HCT116 (cell line): ENCODE measurements around the gene CCDC87. TPM values are rescaled to one million over a fixed set of nuclear protein-coding genes. Genes with fewer than 3 reads are reported as not detected.

Source experiments
- ATAC-seq: fragments of 200-7000 bp; cut with Tn5 transposase; 2 replicates; pipeline ENCODE4 v1.9.1; 2020; ENCODE audit warnings: mild to moderate bottlenecking, moderate library complexity
- BruUV-seq: library from RNA; stranded (reverse); fragments of 400-500 nt; replicated peaks from 2 replicates; lab custom pipeline; 2021; lab: Mats Ljungman, UMichigan
- CTCF ChIA-PET: fragments of 300-600 bp; sonication (Branson Sonifier 250); formaldehyde crosslinking; loops from one replicate; lab custom pipeline; 2021; ENCODE audit warnings: antibody characterized with exemption; lab: Charles Lee
- POLR2A ChIA-PET: fragments of 300-600, 350-600 bp; sonication (Branson Sonifier 250); formaldehyde crosslinking; loops from one replicate; lab custom pipeline; 2021; ENCODE audit warnings: antibody characterized with exemption; lab: Charles Lee
- RAD21 ChIA-PET, 2 experiments: fragments of 300-600 bp; sonication (Branson Sonifier 250); formaldehyde crosslinking; loops; one replicate each; lab custom pipeline; 2023; ENCODE audit warnings: low total read pairs in 2 of 2; ENCODE audit not compliant: uncharacterized antibody in 2 of 2, unreplicated experiment in 2 of 2, low non-redundant PET in 1 of 2; lab: Charles Lee
- DNase-seq: peaks from one replicate; pipeline ENCODE4 v3.0.0-alpha.2; 2010; ENCODE audit warnings: low read depth, low spot score
- H2AFZ ChIP-seq: fragments of 200-600 bp; shearing (Covaris generic), sonication (generic); 2 replicates; pipeline ENCODE4 v1.6.1; 2017; ENCODE audit warnings: low read depth, mixed run types, mixed read lengths, antibody characterized with exemption, low read length; ENCODE audit not compliant: poor library complexity, severe bottlenecking
- H3K27ac ChIP-seq: 2 replicates; pipeline ENCODE4 v1.5.1; 2012; ENCODE audit warnings: low read depth, low read length
- H3K27me3 ChIP-seq: fragments of 200-600 bp; sonication (generic); 2 replicates; pipeline ENCODE4 v1.6.1; 2016; ENCODE audit warnings: mixed run types, low read length, mixed read lengths; ENCODE audit not compliant: insufficient read depth
- H3K36me3 ChIP-seq, 2 experiments: fragments of 200-500 bp in 1 of 2; fragments of 200-600 bp in 1 of 2; sonication (Bioruptor generic) in 1 of 2; sonication (generic) in 1 of 2; 2 replicates each; pipeline versions ENCODE4 v1.5.1 to v1.6.1; 2014 to 2016; ENCODE audit warnings: low read length in 2 of 2, inconsistent platforms in 1 of 2, mixed read lengths in 1 of 2, mixed run types in 1 of 2; ENCODE audit not compliant: insufficient read depth in 2 of 2, control insufficient read depth in 1 of 2
- H3K4me1 ChIP-seq, 2 experiments: fragments of 200-600 bp in 1 of 2; sonication (generic) in 1 of 2; 2 replicates each; pipeline versions ENCODE4 v1.5.1 to v1.6.1; 2012 to 2017; ENCODE audit warnings: low read length in 2 of 2, inconsistent platforms in 1 of 2, mild to moderate bottlenecking in 1 of 2, mixed read lengths in 1 of 2, mixed run types in 1 of 2, moderate library complexity in 1 of 2; ENCODE audit not compliant: insufficient read depth in 2 of 2, control insufficient read depth in 1 of 2
- H3K4me2 ChIP-seq: fragments of 200-600 bp; sonication (generic); 2 replicates; pipeline ENCODE4 v1.6.1; 2017; ENCODE audit warnings: mixed run types, low read length, mixed read lengths
- H3K4me3 ChIP-seq, 2 experiments: fragments of 200-600 bp in 1 of 2; sonication (generic) in 1 of 2; replicated peaks in 1 of 2; 2 replicates each; pipeline ENCODE4 v1.5.1; 2011 to 2016; ENCODE audit warnings: low read length in 2 of 2, control low read depth in 1 of 2, low read depth in 1 of 2, mild to moderate bottlenecking in 1 of 2, mixed read lengths in 1 of 2, mixed run types in 1 of 2
- H3K79me2 ChIP-seq: fragments of 200-600 bp; sonication (generic); 2 replicates; pipeline ENCODE4 v1.6.1; 2017; ENCODE audit warnings: mild to moderate bottlenecking, mixed run types, low read length, moderate library complexity, mixed read lengths; ENCODE audit not compliant: insufficient read depth
- H3K9ac ChIP-seq: fragments of 200-600 bp; sonication (generic); 2 replicates; pipeline ENCODE4 v1.6.1; 2016; ENCODE audit warnings: low read length, mixed read lengths
- H3K9me2 ChIP-seq: fragments of 200-600 bp; sonication (generic), shearing (Covaris generic); 2 replicates; pipeline ENCODE4 v1.6.1; 2017; ENCODE audit warnings: mixed run types, mild to moderate bottlenecking, moderate library complexity; ENCODE audit not compliant: insufficient read depth
- H3K9me3 ChIP-seq, 2 experiments: fragments of 200-500 bp in 1 of 2; fragments of 200-600 bp in 1 of 2; sonication (Bioruptor generic) in 1 of 2; sonication (generic) in 1 of 2; 2 replicates each; pipeline ENCODE4 v1.6.1; 2014 to 2017; ENCODE audit warnings: low read length in 2 of 2, mixed read lengths in 2 of 2, inconsistent platforms in 1 of 2, low read depth in 1 of 2, mild to moderate bottlenecking in 1 of 2, mixed run types in 1 of 2, moderate library complexity in 1 of 2; ENCODE audit not compliant: control insufficient read depth in 1 of 2, insufficient read depth in 1 of 2
- H4K20me1 ChIP-seq: fragments of 200-600 bp; sonication (generic), shearing (Covaris generic); 2 replicates; pipeline ENCODE4 v1.6.1; 2017; ENCODE audit warnings: mixed run types, mild to moderate bottlenecking, moderate library complexity; ENCODE audit not compliant: insufficient read depth
- CBX3 ChIP-seq: IDR thresholded peaks from 2 replicates; pipeline ENCODE4 v1.6.1; 2012; ENCODE audit warnings: low read depth
- CEBPB ChIP-seq: IDR thresholded peaks from 2 replicates; pipeline ENCODE4 v1.6.1; 2012; ENCODE audit warnings: low read depth
- EGR1 ChIP-seq: IDR thresholded peaks from 2 replicates; pipeline ENCODE4 v1.6.1; 2012; ENCODE audit warnings: low read depth
- EZH2phosphoT487 ChIP-seq: fragments of 200-600 bp; IDR thresholded peaks from 2 replicates; pipeline ENCODE4 v1.6.1; 2018; ENCODE audit warnings: antibody characterized with exemption, borderline replicate concordance
- JUND ChIP-seq: IDR thresholded peaks from 2 replicates; pipeline ENCODE4 v1.6.1; 2012
- POLR2A ChIP-seq: IDR thresholded peaks from 2 replicates; pipeline ENCODE4 v1.7.0; 2011; ENCODE audit warnings: borderline replicate concordance; ENCODE audit not compliant: insufficient read depth, insufficient read length; ENCODE audit errors: extremely low read depth
- POLR2AphosphoS5 ChIP-seq: IDR thresholded peaks from 2 replicates; pipeline ENCODE4 v1.6.1; 2011; ENCODE audit warnings: mild to moderate bottlenecking, low read depth, low read length, moderate library complexity
- RAD21 ChIP-seq: IDR thresholded peaks from 2 replicates; pipeline ENCODE4 v1.6.1; 2012; ENCODE audit warnings: low read depth, mild to moderate bottlenecking
- SP1 ChIP-seq: IDR thresholded peaks from 2 replicates; pipeline ENCODE4 v1.6.1; 2012; ENCODE audit warnings: low read depth
- TCF7L2 ChIP-seq: IDR thresholded peaks from 2 replicates; pipeline ENCODE4 v1.7.0; 2011; ENCODE audit warnings: borderline replicate concordance, inconsistent platforms; ENCODE audit not compliant: insufficient read depth, insufficient read length; ENCODE audit errors: extremely low read depth
- ZFX ChIP-seq: fragments of 450-650 bp; IDR thresholded peaks from 2 replicates; pipeline ENCODE4 v1.6.1; 2017
- ZNF274 ChIP-seq: fragments of 200-500 bp; sonication (Bioruptor generic); IDR thresholded peaks from 2 replicates; pipeline ENCODE4 v1.6.1; 2014; ENCODE audit warnings: mild to moderate bottlenecking, low read depth, low read length, inconsistent platforms
- intact Hi-C: fragments of 100-400 bp; cut with micrococcal nuclease; formaldehyde crosslinking; loops from 2 replicates; pipeline ENCODE4 v1.10.0; 2022
- total RNA-seq: library from RNA; stranded (reverse); gene quantifications from one replicate; pipeline ENCODE4 v1.2.1, GENCODE V29; 2021; ENCODE audit not compliant: unreplicated experiment
- TF ChIP-seq, protein P1 (sequence below), 3 experiments: fragments of 200-600 bp in 1 of 3; sonication (generic) in 1 of 3; IDR thresholded peaks in 2 of 3; conservative IDR thresholded peaks in 1 of 3; 2 replicates each; pipeline ENCODE4 v1.5.1; 2012 to 2017; ENCODE audit warnings: low read depth in 2 of 3, low read length in 2 of 3, antibody characterized with exemption in 1 of 3, borderline replicate concordance in 1 of 3, control low read depth in 1 of 3, mild to moderate bottlenecking in 1 of 3, mixed read lengths in 1 of 3, mixed run types in 1 of 3, moderate library complexity in 1 of 3; ENCODE audit not compliant: insufficient read depth in 1 of 3
- TF ChIP-seq, protein P2 (sequence below): IDR thresholded peaks from 2 replicates; pipeline ENCODE4 v1.6.1; 2012; ENCODE audit warnings: low read depth

CCDC87 gene
- total RNA-seq, 1 experiment from 2014 or later = 0.39 TPM

DNA sequence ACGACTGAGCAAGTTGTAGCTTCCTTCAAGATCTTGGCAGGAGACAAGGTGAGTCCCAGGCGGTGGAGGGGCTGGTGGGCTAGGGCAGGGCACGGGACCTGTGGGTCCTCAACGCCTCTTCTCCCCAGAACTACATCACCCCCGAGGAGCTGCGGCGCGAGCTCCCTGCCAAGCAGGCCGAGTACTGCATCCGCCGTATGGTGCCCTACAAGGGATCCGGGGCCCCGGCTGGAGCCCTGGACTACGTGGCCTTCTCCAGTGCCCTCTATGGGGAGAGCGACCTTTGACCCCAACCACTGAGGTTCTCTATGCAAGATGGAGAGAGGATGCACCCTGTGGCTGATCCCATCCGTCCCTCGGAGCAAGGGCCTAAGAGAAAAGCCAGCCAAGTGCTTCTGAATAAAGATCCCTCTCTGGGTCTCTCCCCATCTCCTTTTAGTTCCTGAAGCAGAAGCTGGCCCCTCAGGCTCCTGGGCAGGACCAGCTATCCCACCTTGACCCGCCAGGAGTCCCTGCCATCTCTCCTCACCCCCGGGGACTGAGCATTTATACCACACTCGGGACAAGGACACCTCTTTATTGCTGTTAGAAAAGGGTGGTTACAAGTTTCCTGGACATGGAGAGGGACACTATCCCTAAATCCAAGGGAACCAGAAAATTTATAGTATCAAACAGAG lies 29.8 kb downstream of the CCDC87 start:
- ATAC-seq = no peak
- DNase-seq = no peak
- no peaks in the 10 kb centered on the region for H3K27me3 ChIP-seq
- no peaks in the 10 kb centered on the region for H3K79me2 ChIP-seq
- RAD21 ChIA-PET = no interaction called here
- H3K4me1 ChIP-seq = no peaks in the 10 kb centered on the region
- H3K36me3 ChIP-seq = no peaks in the 10 kb centered on the region
- POLR2A ChIA-PET = no interaction called here
- intact Hi-C loops = no loop called here
- no peak overlapping the region for H3K27ac ChIP-seq
- H4K20me1 ChIP-seq = no peaks in the 10 kb centered on the region
- no peak overlapping the region for H3K4me2 ChIP-seq
- TF ChIP-seq EZH2phosphoT487 = no peak
- CTCF ChIA-PET = interaction anchor here (0.9 kb wide), 1 partner anchor 14 kb away, joined by 3 read pairs; no protein-coding TSS in a partner anchor
- no peak overlapping the region for H3K9ac ChIP-seq
- no peaks in the 10 kb centered on the region for H3K9me3 ChIP-seq
- BruUV-seq = no TSS peak
- H3K4me3 ChIP-seq = no peak overlapping the region
- no peak overlapping the region for H2AFZ ChIP-seq
- H3K9me2 ChIP-seq = no peaks in the 10 kb centered on the region

DNA sequence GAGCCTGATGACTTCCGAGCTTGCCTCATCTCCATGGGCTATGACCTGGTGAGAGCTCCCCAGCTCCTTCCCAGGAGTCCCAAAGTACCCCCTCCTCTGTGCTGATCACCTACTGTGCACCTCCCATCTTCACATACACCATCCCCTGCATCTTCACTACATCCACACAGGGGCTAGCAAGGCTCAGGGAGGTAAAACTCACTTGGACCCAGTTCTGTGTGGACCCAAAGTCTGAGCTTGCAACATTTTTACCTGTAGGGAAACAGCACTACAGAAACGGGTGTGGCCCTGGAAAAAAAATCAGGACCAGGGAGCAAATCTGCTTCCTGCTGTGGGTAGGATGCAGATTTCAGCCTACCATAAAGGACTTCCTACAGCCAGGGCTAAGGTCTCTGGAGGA lies 30.6 kb downstream of the CCDC87 start:
- no TSS peak for BruUV-seq
- no peak for TF ChIP-seq EGR1
- TF ChIP-seq JUND = no peak
- TF ChIP-seq CBX3 = no peak
- TF ChIP-seq, protein P1, sequence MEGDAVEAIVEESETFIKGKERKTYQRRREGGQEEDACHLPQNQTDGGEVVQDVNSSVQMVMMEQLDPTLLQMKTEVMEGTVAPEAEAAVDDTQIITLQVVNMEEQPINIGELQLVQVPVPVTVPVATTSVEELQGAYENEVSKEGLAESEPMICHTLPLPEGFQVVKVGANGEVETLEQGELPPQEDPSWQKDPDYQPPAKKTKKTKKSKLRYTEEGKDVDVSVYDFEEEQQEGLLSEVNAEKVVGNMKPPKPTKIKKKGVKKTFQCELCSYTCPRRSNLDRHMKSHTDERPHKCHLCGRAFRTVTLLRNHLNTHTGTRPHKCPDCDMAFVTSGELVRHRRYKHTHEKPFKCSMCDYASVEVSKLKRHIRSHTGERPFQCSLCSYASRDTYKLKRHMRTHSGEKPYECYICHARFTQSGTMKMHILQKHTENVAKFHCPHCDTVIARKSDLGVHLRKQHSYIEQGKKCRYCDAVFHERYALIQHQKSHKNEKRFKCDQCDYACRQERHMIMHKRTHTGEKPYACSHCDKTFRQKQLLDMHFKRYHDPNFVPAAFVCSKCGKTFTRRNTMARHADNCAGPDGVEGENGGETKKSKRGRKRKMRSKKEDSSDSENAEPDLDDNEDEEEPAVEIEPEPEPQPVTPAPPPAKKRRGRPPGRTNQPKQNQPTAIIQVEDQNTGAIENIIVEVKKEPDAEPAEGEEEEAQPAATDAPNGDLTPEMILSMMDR (IDR thresholded peaks at IDR 0.05 in 2 of 3, conservative IDR thresholded peaks at IDR 0.05 in 1 of 3; ENCODE audit: borderline replicate concordance in 1 of 3, insufficient read depth in 1 of 3, low read depth in 2 of 3, low read length in 2 of 3) = no peak
- no peak for TF ChIP-seq POLR2AphosphoS5
- TF ChIP-seq ZNF274 = no peak
- no peak for TF ChIP-seq TCF7L2
- TF ChIP-seq RAD21 = no peak
- no peak for TF ChIP-seq POLR2A
- TF ChIP-seq, protein P2, sequence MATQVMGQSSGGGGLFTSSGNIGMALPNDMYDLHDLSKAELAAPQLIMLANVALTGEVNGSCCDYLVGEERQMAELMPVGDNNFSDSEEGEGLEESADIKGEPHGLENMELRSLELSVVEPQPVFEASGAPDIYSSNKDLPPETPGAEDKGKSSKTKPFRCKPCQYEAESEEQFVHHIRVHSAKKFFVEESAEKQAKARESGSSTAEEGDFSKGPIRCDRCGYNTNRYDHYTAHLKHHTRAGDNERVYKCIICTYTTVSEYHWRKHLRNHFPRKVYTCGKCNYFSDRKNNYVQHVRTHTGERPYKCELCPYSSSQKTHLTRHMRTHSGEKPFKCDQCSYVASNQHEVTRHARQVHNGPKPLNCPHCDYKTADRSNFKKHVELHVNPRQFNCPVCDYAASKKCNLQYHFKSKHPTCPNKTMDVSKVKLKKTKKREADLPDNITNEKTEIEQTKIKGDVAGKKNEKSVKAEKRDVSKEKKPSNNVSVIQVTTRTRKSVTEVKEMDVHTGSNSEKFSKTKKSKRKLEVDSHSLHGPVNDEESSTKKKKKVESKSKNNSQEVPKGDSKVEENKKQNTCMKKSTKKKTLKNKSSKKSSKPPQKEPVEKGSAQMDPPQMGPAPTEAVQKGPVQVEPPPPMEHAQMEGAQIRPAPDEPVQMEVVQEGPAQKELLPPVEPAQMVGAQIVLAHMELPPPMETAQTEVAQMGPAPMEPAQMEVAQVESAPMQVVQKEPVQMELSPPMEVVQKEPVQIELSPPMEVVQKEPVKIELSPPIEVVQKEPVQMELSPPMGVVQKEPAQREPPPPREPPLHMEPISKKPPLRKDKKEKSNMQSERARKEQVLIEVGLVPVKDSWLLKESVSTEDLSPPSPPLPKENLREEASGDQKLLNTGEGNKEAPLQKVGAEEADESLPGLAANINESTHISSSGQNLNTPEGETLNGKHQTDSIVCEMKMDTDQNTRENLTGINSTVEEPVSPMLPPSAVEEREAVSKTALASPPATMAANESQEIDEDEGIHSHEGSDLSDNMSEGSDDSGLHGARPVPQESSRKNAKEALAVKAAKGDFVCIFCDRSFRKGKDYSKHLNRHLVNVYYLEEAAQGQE = no peak
- no peak for TF ChIP-seq CEBPB
- no peak for TF ChIP-seq ZFX
- no peak for TF ChIP-seq SP1
- DNase-seq (no peak), ATAC-seq (no peak)
- RAD21 ChIA-PET = no interaction called here
- no peaks in the 10 kb centered on the region for H3K79me2 ChIP-seq
- POLR2A ChIA-PET = interaction anchor here (0.8 kb wide), 1 partner anchor 13 kb away, joined by 3 read pairs; no protein-coding TSS in a partner anchor
- H3K9me3 ChIP-seq = no peaks in the 10 kb centered on the region
- H3K9me2 ChIP-seq = no peaks in the 10 kb centered on the region
- no peak overlapping the region for H3K27ac ChIP-seq
- no peak overlapping the region for H3K4me3 ChIP-seq
- H3K27me3 ChIP-seq = no peaks in the 10 kb centered on the region
- no peak overlapping the region for H3K9ac ChIP-seq
- H3K36me3 ChIP-seq = no peaks in the 10 kb centered on the region
- no peaks in the 10 kb centered on the region for H4K20me1 ChIP-seq
- intact Hi-C loops = no loop called here
- H2AFZ ChIP-seq = no peak overlapping the region
- H3K4me2 ChIP-seq = no peak overlapping the region
- CTCF ChIA-PET = no interaction called here
- H3K4me1 ChIP-seq = no peaks in the 10 kb centered on the region
